Gastroesophageal sphincter (tissue), 4 donors: Measurements from ENCODE around the gene KDM2A. TPM values are rescaled to one million over a fixed set of nuclear protein-coding genes. Genes with fewer than 3 reads are reported as not detected.

Experiments used
- ATAC-seq: fragments of 150-250 bp; one replicate; pipeline ENCODE4 v1.9.1; 2016; ENCODE audit warnings: mild to moderate bottlenecking, moderate library complexity
- H3K27ac ChIP-seq, 4 donors: fragments of 200-600 bp; sonication (generic) in 3 of 4; 1 replicate in 3 of 4; 2 replicates in 1 of 4; pipeline ENCODE4 v1.5.1; 2016 to 2019
- H3K27me3 ChIP-seq: fragments of 200-600 bp; sonication (generic); one replicate; pipeline ENCODE4 v1.5.1; 2019
- H3K36me3 ChIP-seq, 2 donors: fragments of 200-600 bp; sonication (generic); one replicate each; pipeline ENCODE4 v1.5.1; 2019; ENCODE audit warnings: control low read depth in 1 of 2
- H3K4me1 ChIP-seq, 3 donors: fragments of 200-600 bp; sonication (generic); 1 replicate in 2 of 3; 2 replicates in 1 of 3; pipeline ENCODE4 v1.5.1; 2016 to 2019; ENCODE audit warnings: control low read depth in 2 of 3
- H3K4me3 ChIP-seq, 2 donors: fragments of 200-600 bp; sonication (generic); one replicate each; pipeline ENCODE4 v1.5.1; 2019; ENCODE audit warnings: mild to moderate bottlenecking in 1 of 2, moderate library complexity in 1 of 2
- H3K9me3 ChIP-seq, 3 donors: fragments of 200-600 bp; sonication (generic); one replicate each; pipeline ENCODE4 v1.5.1; 2017 to 2019; ENCODE audit warnings: control low read depth in 2 of 3
- CTCF ChIP-seq, 4 experiments: fragments of 200-600 bp in 2 of 4; fragments of 450-650 bp in 2 of 4; sonication (generic) in 1 of 4; IDR thresholded peaks; one replicate each; pipeline ENCODE4 v1.5.1; 2017 to 2019; ENCODE audit warnings: antibody characterized with exemption in 4 of 4, mild to moderate bottlenecking in 2 of 4, moderate library complexity in 2 of 4
- EP300 ChIP-seq: sonication (generic); formaldehyde crosslinking; IDR thresholded peaks from one replicate; pipeline ENCODE4 v1.6.1; 2017; ENCODE audit warnings: antibody characterized with exemption, mild to moderate bottlenecking
- POLR2A ChIP-seq, 2 donors: fragments of 450-650 bp; IDR thresholded peaks; one replicate each; pipeline ENCODE4 v1.6.1; 2017; ENCODE audit warnings: antibody characterized with exemption in 2 of 2, mild to moderate bottlenecking in 2 of 2, moderate library complexity in 1 of 2
- POLR2AphosphoS5 ChIP-seq: sonication (generic); formaldehyde crosslinking; IDR thresholded peaks from one replicate; pipeline ENCODE4 v1.6.1; 2017; ENCODE audit warnings: antibody characterized with exemption
- WGBS, 2 donors: methylation state at CpG; one replicate each; pipeline ENCODE4 v1.1.5; 2018; ENCODE audit warnings: low coverage in 1 of 2; 5-methylcytosine and 5-hydroxymethylcytosine counted together
- total RNA-seq, 4 donors: library from RNA; depleted of rRNA; stranded (reverse); fragments of >200 nt; gene quantifications; one replicate each; pipeline ENCODE4 v1.1.0, GENCODE V29; 2016

The KDM2A gene
- total RNA-seq, 4 donors from 2014 or later, result 35.4 to 68.0 (median 48.3) TPM

- TF ChIP-seq POLR2A (IDR thresholded peaks at IDR 0.05) (no peak), EP300 (no peak), CTCF (IDR thresholded peaks at IDR 0.05) (no peak)
These were observed 92.8 kb downstream of the KDM2A start for GRCh38 chr11:67211656-67212436.

GRCh38 chr11:67213178-67213621 is 94.1 kb downstream of the KDM2A start:
- Histone ChIP-seq H3K27ac (no peak overlapping the region), H3K4me1 (peaks cover 0 to 7% (median 0%) of the 10 kb centered on the region in 3 donors), H3K27me3 (no peaks in the 10 kb centered on the region), H3K4me3 (no peak overlapping the region), H3K36me3 (peaks cover 0 to 92% of the 10 kb centered on the region in 2 donors), H3K9me3 (no peaks in the 10 kb centered on the region)
- WGBS, 2 donors, result 71 to 88% methylated on average over 4 of the region's 5 CpGs
- TF ChIP-seq EP300 (no peak), CTCF (IDR thresholded peaks at IDR 0.05) (no peak), POLR2A (IDR thresholded peaks at IDR 0.05) (no peak), POLR2AphosphoS5 (no peak)
- ATAC-seq, result no peak

More at GRCh38 chr11:67211656-67212436, 92.8 kb downstream of the KDM2A start:
- H3K4me1 ChIP-seq, result peaks cover 0 to 7% (median 0%) of the 10 kb centered on the region in 3 donors
- H3K36me3 ChIP-seq, result peaks cover 0 to 89% of the 10 kb centered on the region in 2 donors
- WGBS, 2 donors, result 67 to 68% methylated on average over 2 of the region's 2 CpGs
- peak; percentile 25 for ATAC-seq
- H3K27ac ChIP-seq, result peak overlapping the region in 1 of 4 donors; percentile 22
- no peaks in the 10 kb centered on the region for H3K9me3 ChIP-seq
- no peaks in the 10 kb centered on the region for H3K27me3 ChIP-seq
- H3K4me3 ChIP-seq, result no peak overlapping the region

GRCh38 chr11:67227726-67228125 is 108.7 kb downstream of the KDM2A start:
- Histone ChIP-seq H3K27me3 (no peaks in the 10 kb centered on the region), H3K4me3 (no peak overlapping the region), H3K4me1 (no peaks in the 10 kb centered on the region), H3K9me3 (no peaks in the 10 kb centered on the region), H3K36me3 (peaks cover 0 to 97% of the 10 kb centered on the region in 2 donors), H3K27ac (no peak overlapping the region)
- no peak for TF ChIP-seq CTCF (IDR thresholded peaks at IDR 0.05)
- TF ChIP-seq POLR2A (IDR thresholded peaks at IDR 0.05), result no peak
- no peak for TF ChIP-seq EP300
- no peak for TF ChIP-seq POLR2AphosphoS5
- 83 to 87% methylated on average over 7 to 8 of the region's 8 CpGs for whole genome bisulfite sequencing, 2 donors
- ATAC-seq, result no peak

GRCh38 chr11:67230406-67230805 is 111.3 kb downstream of the KDM2A start:
- peaks cover 0 to 93% of the 10 kb centered on the region in 2 donors for H3K36me3 ChIP-seq
- WGBS, 2 donors, result 90 to 98% methylated on average over 3 of the region's 3 CpGs
- H3K27ac ChIP-seq, result no peak overlapping the region
- H3K4me3 ChIP-seq, result no peak overlapping the region
- TF ChIP-seq POLR2AphosphoS5 (no peak), POLR2A (IDR thresholded peaks at IDR 0.05) (no peak), CTCF (IDR thresholded peaks at IDR 0.05) (no peak), EP300 (no peak)
- no peaks in the 10 kb centered on the region for H3K9me3 ChIP-seq
- no peak for ATAC-seq
- H3K4me1 ChIP-seq, result no peaks in the 10 kb centered on the region
- H3K27me3 ChIP-seq, result no peaks in the 10 kb centered on the region

GRCh38 chr11:67230886-67231285 is 111.8 kb downstream of the KDM2A start:
- TF ChIP-seq POLR2A (IDR thresholded peaks at IDR 0.05) (no peak), EP300 (no peak), CTCF (IDR thresholded peaks at IDR 0.05) (no peak), POLR2AphosphoS5 (no peak)
- 100% methylated on average over 1 of the region's 1 CpG for WGBS, 2 donors
- H3K4me1 ChIP-seq, result no peaks in the 10 kb centered on the region
- no peaks in the 10 kb centered on the region for H3K27me3 ChIP-seq
- H3K36me3 ChIP-seq, result peaks cover 0 to 93% of the 10 kb centered on the region in 2 donors
- H3K4me3 ChIP-seq, result no peak overlapping the region
- no peak overlapping the region for H3K27ac ChIP-seq
- no peak for ATAC-seq
- H3K9me3 ChIP-seq, result no peaks in the 10 kb centered on the region
